NCI-H1417 (cell line): ENCODE results near the gene FOXC2.

Source experiments
- DNase-seq, 3 experiments: peaks; one replicate each; lab custom pipeline; 2025; lab: John Stamatoyannopoulos, UW

The FOXC2 gene

GRCh38 chr16:86533076-86533475 lies 33.6 kb upstream of the FOXC2 start:
- no peak for DNase-seq

GRCh38 chr16:86533767-86534351 lies 32.8 kb upstream of the FOXC2 start:
- no peak for DNase-seq

GRCh38 chr16:86534779-86535615 lies 31.6 kb upstream of the FOXC2 start:
- DNase-seq: no peak

GRCh38 chr16:86536621-86537020 lies 30.0 kb upstream of the FOXC2 start:
- DNase-seq: no peak

GRCh38 chr16:86537486-86537885 lies 29.1 kb upstream of the FOXC2 start:
- DNase-seq: no peak

- no peak for DNase-seq
These were observed 28.3 kb upstream of the FOXC2 start for GRCh38 chr16:86538196-86538780.

GRCh38 chr16:86540894-86541293 lies 25.7 kb upstream of the FOXC2 start:
- no peak for DNase-seq

- no peak for DNase-seq
These were observed 25.1 kb upstream of the FOXC2 start for GRCh38 chr16:86541560-86541959.

- DNase-seq: no peak
These were observed 23.6 kb upstream of the FOXC2 start for GRCh38 chr16:86542756-86543750.

- no peak for DNase-seq
These were observed 21.1 kb upstream of the FOXC2 start for GRCh38 chr16:86545481-86545880.

- no peak for DNase-seq
These were observed 20.5 kb upstream of the FOXC2 start for GRCh38 chr16:86545954-86546637.

GRCh38 chr16:86546638-86547013 lies 20.0 kb upstream of the FOXC2 start:
- no peak for DNase-seq

- no peak for DNase-seq
These were observed 19.3 kb upstream of the FOXC2 start for GRCh38 chr16:86547286-86547685.

- DNase-seq: no peak
These were observed 17.3 kb upstream of the FOXC2 start for GRCh38 chr16:86549076-86549892.

- no peak for DNase-seq
These were observed 16.8 kb upstream of the FOXC2 start for GRCh38 chr16:86549893-86550190.

GRCh38 chr16:86550281-86550680 lies 16.3 kb upstream of the FOXC2 start:
- DNase-seq: no peak

- no peak for DNase-seq
These were observed 13.3 kb upstream of the FOXC2 start for GRCh38 chr16:86553356-86553755.

- no peak for DNase-seq
These were observed 12.1 kb upstream of the FOXC2 start for GRCh38 chr16:86554599-86554916.

- peak; percentile 78 to 92 (median 86) for DNase-seq
These were observed 11.5 kb upstream of the FOXC2 start, which contains the start of gene MTHFSD for GRCh38 chr16:86554917-86555703. MTHFSD (minus strand) TSS chr16:86555235; CDS start chr16:86555184, 51 bp downstream.

- DNase-seq: peak in 1 of 3 experiments; percentile 43
These were observed 10.9 kb upstream of the FOXC2 start for GRCh38 chr16:86555704-86556075.
